Erythroblast (primary cell): ENCODE data around the gene EPB41.

Experiments used
- GATA1 ChIP-seq: IDR thresholded peaks from 2 replicates; pipeline ENCODE4 v1.6.1; 2011; ENCODE audit warnings: low read depth, mild to moderate bottlenecking, control low read depth, low read length, moderate library complexity
- POLR2A ChIP-seq: IDR thresholded peaks from 2 replicates; pipeline ENCODE4 v1.6.1; 2011; ENCODE audit warnings: mild to moderate bottlenecking, low read length

GRCh38 chr1:28888915-28889314 is 25.5 kb upstream of the EPB41 start:
- TF ChIP-seq POLR2A = no peak
- TF ChIP-seq GATA1 = no peak
